GM18498 (cell line): ENCODE results near the gene ZP4.

ENCODE experiments used
- ATAC-seq: cut with Tn5 transposase; IDR thresholded peaks from one replicate; pipeline ENCODE4 v1.9.1; 2021; ENCODE audit warnings: mild to moderate bottlenecking, moderate library complexity; ENCODE audit not compliant: unreplicated experiment

ZP4 gene, protein sequence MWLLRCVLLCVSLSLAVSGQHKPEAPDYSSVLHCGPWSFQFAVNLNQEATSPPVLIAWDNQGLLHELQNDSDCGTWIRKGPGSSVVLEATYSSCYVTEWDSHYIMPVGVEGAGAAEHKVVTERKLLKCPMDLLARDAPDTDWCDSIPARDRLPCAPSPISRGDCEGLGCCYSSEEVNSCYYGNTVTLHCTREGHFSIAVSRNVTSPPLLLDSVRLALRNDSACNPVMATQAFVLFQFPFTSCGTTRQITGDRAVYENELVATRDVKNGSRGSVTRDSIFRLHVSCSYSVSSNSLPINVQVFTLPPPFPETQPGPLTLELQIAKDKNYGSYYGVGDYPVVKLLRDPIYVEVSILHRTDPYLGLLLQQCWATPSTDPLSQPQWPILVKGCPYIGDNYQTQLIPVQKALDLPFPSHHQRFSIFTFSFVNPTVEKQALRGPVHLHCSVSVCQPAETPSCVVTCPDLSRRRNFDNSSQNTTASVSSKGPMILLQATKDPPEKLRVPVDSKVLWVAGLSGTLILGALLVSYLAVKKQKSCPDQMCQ

DNA sequence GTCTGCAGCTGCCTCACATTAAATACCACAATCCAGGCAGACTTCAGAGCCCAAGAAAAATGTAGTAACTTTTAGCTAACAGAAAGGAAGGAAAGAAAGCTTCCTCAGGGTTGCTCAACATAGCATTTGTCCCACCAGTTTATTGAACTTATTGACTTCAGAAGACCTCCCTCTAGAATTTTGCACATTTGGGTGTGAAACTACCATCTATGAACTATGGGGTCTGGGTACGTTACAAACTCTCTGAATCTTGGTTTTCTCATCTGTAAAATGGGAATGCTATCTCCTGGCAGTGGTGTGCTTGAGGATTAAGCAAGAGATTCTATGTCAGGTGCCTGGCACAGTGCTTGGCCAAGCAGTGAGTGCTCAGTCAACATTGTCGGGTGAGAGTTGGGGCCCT, at the start of gene ZP4:
ZP4 (minus strand) TSS at position 101 of the 400 bp plus-strand sequence. CDS start 287 bp downstream, outside the sequence.
- no peak for ATAC-seq

GRCh38 chr1:237938553-237938952, 47.8 kb upstream of the ZP4 start:
- no peak for ATAC-seq

GRCh38 chr1:237938068-237938467, 47.3 kb upstream of the ZP4 start:
- no peak for ATAC-seq

- ATAC-seq: no peak
Measured at GRCh38 chr1:237932816-237933215, 42.1 kb upstream of the ZP4 start.

GRCh38 chr1:237931581-237931980, 40.9 kb upstream of the ZP4 start:
- no peak for ATAC-seq

- no peak for ATAC-seq
Measured at GRCh38 chr1:237927198-237927597, 36.5 kb upstream of the ZP4 start.

- no peak for ATAC-seq
Measured at GRCh38 chr1:237921306-237921705, 30.6 kb upstream of the ZP4 start.

DNA sequence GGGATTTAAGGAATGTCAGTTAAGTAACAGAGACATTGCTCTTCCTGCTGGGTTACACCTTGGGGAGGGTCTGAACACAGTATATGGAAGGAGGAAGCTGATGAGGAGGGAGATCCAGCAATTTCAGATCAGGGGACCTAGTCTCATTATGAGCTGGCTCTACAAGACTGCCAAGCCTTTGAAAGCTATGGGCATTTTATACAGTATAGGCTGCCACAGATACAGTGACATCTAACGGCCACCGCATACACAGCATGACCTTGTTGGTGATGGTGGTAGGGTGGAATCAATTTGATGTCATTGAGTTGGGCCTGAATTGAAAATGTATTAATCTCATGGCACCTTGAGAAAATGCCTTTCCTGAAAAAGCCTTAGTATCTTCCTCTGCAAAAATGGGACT, 22.6 kb upstream of the ZP4 start:
- no peak for ATAC-seq

DNA sequence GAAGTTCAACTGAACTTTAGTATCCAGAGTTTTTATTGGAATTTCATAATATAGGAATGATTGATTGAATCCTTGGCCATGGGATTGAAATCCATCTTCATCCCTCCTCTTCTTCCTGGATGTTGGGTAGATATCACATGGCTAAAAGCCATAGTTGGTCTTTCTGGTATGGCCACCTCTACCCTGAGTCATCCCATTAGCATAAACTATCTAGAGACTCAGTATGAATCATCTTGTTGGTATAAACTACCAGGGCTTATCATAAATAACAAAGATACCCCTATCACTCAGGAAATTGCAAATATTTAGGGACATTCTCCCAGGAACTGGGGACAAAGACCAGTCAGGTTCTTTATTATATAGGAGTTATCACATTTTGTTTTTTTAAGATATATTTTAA, 21.2 kb upstream of the ZP4 start:
- no peak for ATAC-seq

- no peak for ATAC-seq
Measured at GRCh38 chr1:237910834-237911233, 20.1 kb upstream of the ZP4 start.

- no peak for ATAC-seq
Measured at GRCh38 chr1:237903961-237904360, 13.2 kb upstream of the ZP4 start.

DNA sequence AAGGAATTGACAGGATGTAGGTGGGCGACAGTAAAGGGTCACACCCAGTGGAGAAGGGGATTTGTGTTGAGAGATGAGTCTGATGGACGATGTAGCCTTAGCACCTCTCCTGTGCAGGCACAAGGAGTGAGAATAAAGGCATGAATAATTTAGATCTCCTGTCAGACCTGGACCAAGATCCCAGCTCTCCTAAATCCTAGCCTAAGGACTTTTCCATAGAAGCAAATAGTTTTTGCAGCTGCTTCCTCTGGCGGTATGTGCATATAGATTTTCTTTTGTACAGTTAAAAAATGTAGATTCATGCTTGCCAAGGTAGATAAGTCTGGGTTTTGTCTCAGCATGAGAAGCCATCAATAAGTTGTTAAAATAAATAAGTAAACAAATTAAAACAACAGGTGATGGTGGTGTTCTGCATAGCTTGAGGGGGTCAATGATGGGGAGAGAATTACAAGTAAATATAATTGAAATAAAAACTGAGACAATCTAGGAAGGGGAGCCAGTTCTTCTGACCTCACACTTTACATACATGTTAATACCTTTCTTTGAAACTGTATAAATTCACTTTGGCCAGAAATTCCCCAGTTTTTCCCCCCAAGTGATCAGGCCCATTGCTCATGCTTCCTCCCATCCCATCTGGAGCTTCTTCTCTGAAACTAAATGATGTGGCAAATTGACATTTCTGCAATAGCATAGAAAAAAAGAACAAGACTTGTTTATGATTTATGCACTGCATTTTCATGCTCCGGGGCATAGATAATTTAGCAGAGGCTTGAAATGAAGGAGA, 12.4 kb upstream of the ZP4 start:
- ATAC-seq: no peak

DNA sequence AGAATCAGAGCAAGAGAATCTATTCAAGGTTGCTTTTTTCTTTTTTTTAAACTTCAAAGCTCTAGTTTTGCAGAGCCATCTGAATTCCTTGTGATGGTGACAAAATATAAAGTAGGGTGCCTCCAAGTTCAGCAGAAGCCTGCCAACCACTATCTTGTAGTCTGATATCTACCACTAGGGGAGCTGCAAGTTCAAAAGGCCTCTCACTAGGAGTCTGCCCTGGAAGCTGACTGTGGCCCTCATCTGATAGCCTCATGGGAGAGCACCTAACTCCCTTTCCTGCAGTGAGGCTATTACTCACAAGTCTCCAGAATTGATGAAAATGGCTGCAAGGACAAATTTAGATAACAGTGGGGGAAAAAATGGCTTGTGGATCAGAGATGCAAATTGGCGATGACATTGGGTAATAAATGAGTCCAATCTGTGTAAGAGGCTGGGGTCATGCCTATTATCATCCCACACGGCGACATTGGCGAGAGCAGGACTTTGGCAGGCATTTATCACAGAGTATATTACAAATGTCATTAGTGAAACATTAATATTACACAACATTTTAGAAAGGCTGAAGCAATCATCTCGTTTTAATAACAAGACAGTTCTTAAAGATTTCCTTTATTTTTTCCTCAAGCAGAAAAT, 10.7 kb upstream of the ZP4 start:
- peak; percentile 55 for ATAC-seq

GRCh38 chr1:237895630-237896029, 4.9 kb upstream of the ZP4 start:
- ATAC-seq: no peak

GRCh38 chr1:237894131-237894530, 3.4 kb upstream of the ZP4 start:
- ATAC-seq: no peak

- no peak for ATAC-seq
Measured at GRCh38 chr1:237891979-237892378, 1.3 kb upstream of the ZP4 start.

GRCh38 chr1:237891266-237891665, 544 bp upstream of the ZP4 start:
- ATAC-seq: no peak

- ATAC-seq: no peak
Measured at GRCh38 chr1:237890416-237890815, 306 bp downstream of the ZP4 start.

- no peak for ATAC-seq
Measured at GRCh38 chr1:237888143-237888542, 2.6 kb downstream of the ZP4 start.

GRCh38 chr1:237887542-237887941, 3.2 kb downstream of the ZP4 start:
- no peak for ATAC-seq

DNA sequence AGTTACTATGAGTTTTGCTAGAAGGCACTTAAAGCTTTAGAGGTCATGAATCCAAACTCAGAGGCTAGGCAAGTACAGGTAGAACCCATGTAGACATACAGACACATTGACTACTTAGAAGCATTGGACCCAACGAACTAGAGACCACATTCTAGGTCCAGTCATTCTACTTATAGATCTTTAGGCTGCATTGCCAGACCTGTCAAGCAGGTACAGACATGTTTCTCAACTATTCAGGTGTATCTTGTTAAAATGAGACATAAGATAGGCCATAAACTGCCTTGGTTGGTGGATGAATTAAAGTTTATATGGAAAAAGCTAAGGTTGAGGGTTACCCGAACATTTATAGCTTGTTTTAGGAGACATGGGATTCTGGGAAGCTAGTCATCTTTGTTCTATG, 6.5 kb downstream of the ZP4 start:
- no peak for ATAC-seq
